ENCODE measurements around the gene NEDD4.
"Not testable (repeated sequence)": the region's sequence is repeated elsewhere in the genome, so short reads cannot be mapped to it uniquely, and the experiment has no call there.

Gene NEDD4

GRCh38 chr15:55824857-55825613 is 168.4 kb downstream of the NEDD4 start:
- Histone ChIP-seq H4K20me1 (ENCODE audit: control insufficient read depth, insufficient read depth, low read depth, low read length) (no peaks in the 10 kb centered on the region), H3F3A (ENCODE audit: control insufficient read depth, insufficient read depth) (no peaks in the 10 kb centered on the region), H3K27ac (ENCODE audit: low read depth, low read length) (no peak overlapping the region)

GRCh38 chr15:55823699-55824340 is 169.6 kb downstream of the NEDD4 start:
- Histone ChIP-seq H3K27ac (ENCODE audit: low read depth, low read length) (no peak overlapping the region), H3K4me2 (ENCODE audit: low read length) (no peak overlapping the region), H3K79me2 (ENCODE audit: control insufficient read depth, low read length) (no peaks in the 10 kb centered on the region), H3K9me2 (replicated peaks; ENCODE audit: control insufficient read depth, low read length) (no peaks in the 10 kb centered on the region), H3F3A (ENCODE audit: control insufficient read depth, insufficient read depth) (no peaks in the 10 kb centered on the region), H4K20me1 (ENCODE audit: control insufficient read depth, insufficient read depth, low read depth, low read length) (no peaks in the 10 kb centered on the region), H3K4me3 (ENCODE audit: low read length) (no peak overlapping the region), H3K4me1 (ENCODE audit: control insufficient read depth, low read length) (no peaks in the 10 kb centered on the region), H3K9me3 (ENCODE audit: control insufficient read depth, insufficient read depth, low read length) (no peaks in the 10 kb centered on the region), H3K27me3 (ENCODE audit: control insufficient read depth, low read length) (no peaks in the 10 kb centered on the region), H3K36me3 (ENCODE audit: control insufficient read depth, low read length) (no peaks in the 10 kb centered on the region)
- TF ChIP-seq CTCF (IDR thresholded peaks at IDR 0.05; ENCODE audit: low read depth, low read length, poor library complexity, severe bottlenecking) (no peak), EZH2phosphoT487 (IDR thresholded peaks at IDR 0.05; ENCODE audit: borderline replicate concordance, low read length) (no peak)

More at GRCh38 chr15:55824857-55825613, 168.4 kb downstream of the NEDD4 start:
- Histone ChIP-seq H3K9me2 (replicated peaks; ENCODE audit: control insufficient read depth, low read length) (no peaks in the 10 kb centered on the region), H3K4me2 (ENCODE audit: low read length) (no peak overlapping the region), H3K4me3 (ENCODE audit: low read length) (no peak overlapping the region), H3K4me1 (ENCODE audit: control insufficient read depth, low read length) (no peaks in the 10 kb centered on the region), H3K36me3 (ENCODE audit: control insufficient read depth, low read length) (no peaks in the 10 kb centered on the region), H3K27me3 (ENCODE audit: control insufficient read depth, low read length) (no peaks in the 10 kb centered on the region), H3K79me2 (ENCODE audit: control insufficient read depth, low read length) (no peaks in the 10 kb centered on the region), H3K9me3 (ENCODE audit: control insufficient read depth, insufficient read depth, low read length) (no peaks in the 10 kb centered on the region)
- TF ChIP-seq CTCF (IDR thresholded peaks at IDR 0.05; ENCODE audit: low read depth, low read length, poor library complexity, severe bottlenecking) (no peak), EZH2phosphoT487 (IDR thresholded peaks at IDR 0.05; ENCODE audit: borderline replicate concordance, low read length) (no peak)

- Histone ChIP-seq H3K36me3 (ENCODE audit: control insufficient read depth, low read length) (no peaks in the 10 kb centered on the region), H3K9me2 (replicated peaks; ENCODE audit: control insufficient read depth, low read length) (no peaks in the 10 kb centered on the region), H3K9me3 (ENCODE audit: control insufficient read depth, insufficient read depth, low read length) (no peaks in the 10 kb centered on the region), H3K4me2 (ENCODE audit: low read length) (no peak overlapping the region), H3K4me3 (ENCODE audit: low read length) (no peak overlapping the region), H4K20me1 (ENCODE audit: control insufficient read depth, insufficient read depth, low read depth, low read length) (no peaks in the 10 kb centered on the region), H3K4me1 (ENCODE audit: control insufficient read depth, low read length) (no peaks in the 10 kb centered on the region), H3F3A (ENCODE audit: control insufficient read depth, insufficient read depth) (no peaks in the 10 kb centered on the region), H3K27ac (ENCODE audit: low read depth, low read length) (no peak overlapping the region), H3K27me3 (ENCODE audit: control insufficient read depth, low read length) (no peaks in the 10 kb centered on the region), H3K79me2 (ENCODE audit: control insufficient read depth, low read length) (no peaks in the 10 kb centered on the region)
- TF ChIP-seq EZH2phosphoT487 (IDR thresholded peaks at IDR 0.05; ENCODE audit: borderline replicate concordance, low read length) (no peak), CTCF (IDR thresholded peaks at IDR 0.05; ENCODE audit: low read depth, low read length, poor library complexity, severe bottlenecking) (no peak)
Measured at GRCh38 chr15:55823191-55823670, 170.2 kb downstream of the NEDD4 start.

- H3K27ac ChIP-seq (ENCODE audit: low read depth, low read length); H4K20me1 ChIP-seq (ENCODE audit: control insufficient read depth, insufficient read depth, low read depth, low read length); H3K4me2 ChIP-seq (ENCODE audit: low read length); H3K9me2 ChIP-seq (replicated peaks; ENCODE audit: control insufficient read depth, low read length); H3K79me2 ChIP-seq (ENCODE audit: control insufficient read depth, low read length); H3K36me3 ChIP-seq (ENCODE audit: control insufficient read depth, low read length); H3K4me1 ChIP-seq (ENCODE audit: control insufficient read depth, low read length); H3F3A ChIP-seq (ENCODE audit: control insufficient read depth, insufficient read depth); H3K4me3 ChIP-seq (ENCODE audit: low read length); H3K27me3 ChIP-seq (ENCODE audit: control insufficient read depth, low read length); H3K9me3 ChIP-seq (ENCODE audit: control insufficient read depth, insufficient read depth, low read length): not testable (repeated sequence)
Measured at GRCh38 chr15:55821740-55822139, 171.7 kb downstream of the NEDD4 start.
